ENCODE measurements around the gene JAZF1.

DNA sequence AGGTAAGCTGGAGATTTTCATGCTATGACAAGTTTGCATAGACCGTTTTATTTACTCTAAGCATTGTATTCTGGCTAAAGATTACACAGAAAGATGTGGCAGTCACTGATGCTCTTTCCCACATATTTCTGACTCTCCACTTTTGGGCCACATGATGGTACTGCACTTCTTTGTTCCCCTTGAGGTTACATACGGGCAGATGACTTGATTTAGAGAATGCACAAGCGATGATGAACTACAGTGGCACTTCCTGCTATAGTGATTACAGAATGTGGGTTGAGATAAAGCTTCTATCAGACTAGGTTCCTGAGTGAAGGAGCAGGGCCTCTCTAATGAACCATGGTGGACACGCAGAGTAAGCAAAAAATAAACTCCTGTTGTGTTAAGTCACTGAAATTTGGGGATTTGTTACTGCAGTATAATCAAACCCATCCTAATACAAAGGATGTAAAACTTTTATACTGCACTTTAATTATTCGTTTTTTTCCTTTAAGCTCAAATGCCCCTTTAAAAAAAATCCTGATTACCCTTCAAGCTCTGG lies 262.8 kb downstream of the JAZF1 start:
- TF ChIP-seq, protein P1, sequence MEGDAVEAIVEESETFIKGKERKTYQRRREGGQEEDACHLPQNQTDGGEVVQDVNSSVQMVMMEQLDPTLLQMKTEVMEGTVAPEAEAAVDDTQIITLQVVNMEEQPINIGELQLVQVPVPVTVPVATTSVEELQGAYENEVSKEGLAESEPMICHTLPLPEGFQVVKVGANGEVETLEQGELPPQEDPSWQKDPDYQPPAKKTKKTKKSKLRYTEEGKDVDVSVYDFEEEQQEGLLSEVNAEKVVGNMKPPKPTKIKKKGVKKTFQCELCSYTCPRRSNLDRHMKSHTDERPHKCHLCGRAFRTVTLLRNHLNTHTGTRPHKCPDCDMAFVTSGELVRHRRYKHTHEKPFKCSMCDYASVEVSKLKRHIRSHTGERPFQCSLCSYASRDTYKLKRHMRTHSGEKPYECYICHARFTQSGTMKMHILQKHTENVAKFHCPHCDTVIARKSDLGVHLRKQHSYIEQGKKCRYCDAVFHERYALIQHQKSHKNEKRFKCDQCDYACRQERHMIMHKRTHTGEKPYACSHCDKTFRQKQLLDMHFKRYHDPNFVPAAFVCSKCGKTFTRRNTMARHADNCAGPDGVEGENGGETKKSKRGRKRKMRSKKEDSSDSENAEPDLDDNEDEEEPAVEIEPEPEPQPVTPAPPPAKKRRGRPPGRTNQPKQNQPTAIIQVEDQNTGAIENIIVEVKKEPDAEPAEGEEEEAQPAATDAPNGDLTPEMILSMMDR (IDR thresholded peaks at IDR 0.05 in 4 of 5, conservative IDR thresholded peaks at IDR 0.05 in 1 of 5): no peak
- no peak for TF ChIP-seq POLR2A (IDR thresholded peaks at IDR 0.05)
